IMR-90 (cell line): ENCODE data around the gene RTBDN. TPM values are rescaled to one million over a fixed set of nuclear protein-coding genes. Genes with fewer than 3 reads are reported as not detected.

Experiments
- ATAC-seq: fragments of 200-7000 bp; cut with Tn5 transposase; 2 replicates; pipeline ENCODE4 v1.9.1; 2020; ENCODE audit warnings: low read depth, mild to moderate bottlenecking, moderate library complexity
- BruUV-seq: library from RNA; stranded (reverse); fragments of 400-500 nt; replicated peaks from 2 replicates; lab custom pipeline; 2021; lab: Mats Ljungman, UMichigan
- CTCF ChIA-PET: fragments of 300-600 bp; formaldehyde crosslinking; extraction: SDS; loops from one replicate; lab custom pipeline; 2021; ENCODE audit warnings: antibody characterized with exemption; lab: Yijun Ruan, JAX
- POLR2A ChIA-PET: fragments of 300-600 bp; sonication (Branson Sonifier 250); formaldehyde crosslinking; loops from one replicate; lab custom pipeline; 2022; ENCODE audit warnings: antibody characterized with exemption; ENCODE audit not compliant: unreplicated experiment; lab: Charles Lee
- DNase-seq: peaks from one replicate; pipeline ENCODE4 v3.0.0; 2013
- H2AFZ ChIP-seq: replicated peaks from 2 replicates; pipeline ENCODE3; 2013; ENCODE audit warnings: low read length, mild to moderate bottlenecking; ENCODE audit not compliant: poor library complexity
- H2AK5ac ChIP-seq: 2 replicates; pipeline ENCODE4 v1.6.1; 2013; ENCODE audit warnings: low read depth, low read length, inconsistent platforms
- H2AK9ac ChIP-seq: replicated peaks from 2 replicates; pipeline ENCODE3; 2013; ENCODE audit warnings: mild to moderate bottlenecking, low read depth, low read length, moderate library complexity; ENCODE audit not compliant: poor library complexity
- H2BK120ac ChIP-seq: 2 replicates; pipeline ENCODE4 v1.6.1; 2013; ENCODE audit warnings: low read depth, low read length, inconsistent platforms
- H2BK15ac ChIP-seq: 3 replicates; pipeline ENCODE4 v1.6.1; 2013; ENCODE audit warnings: low read depth, low read length, inconsistent platforms
- H2BK20ac ChIP-seq: 2 replicates; pipeline ENCODE4 v1.6.1; 2013; ENCODE audit warnings: low read depth, mild to moderate bottlenecking, inconsistent platforms, low read length, moderate library complexity
- H2BK5ac ChIP-seq: 2 replicates; pipeline ENCODE4 v1.6.1; 2013; ENCODE audit warnings: mild to moderate bottlenecking, low read depth, low read length, inconsistent platforms; ENCODE audit not compliant: poor library complexity, severe bottlenecking
- H3K14ac ChIP-seq: replicated peaks from 2 replicates; pipeline ENCODE4 v1.6.1; 2013; ENCODE audit warnings: low read depth, low read length, inconsistent platforms
- H3K18ac ChIP-seq: 2 replicates; pipeline ENCODE4 v1.6.1; 2013; ENCODE audit warnings: low read depth, low read length, control low read depth
- H3K23ac ChIP-seq: 2 replicates; pipeline ENCODE4 v1.6.1; 2013; ENCODE audit warnings: low read depth, low read length, inconsistent platforms
- H3K27ac ChIP-seq: 2 replicates; pipeline ENCODE4 v1.5.1; 2013; ENCODE audit warnings: mild to moderate bottlenecking, control low read depth, low read length; ENCODE audit not compliant: insufficient read depth
- H3K27me3 ChIP-seq: 2 replicates; pipeline ENCODE4 v1.6.1; 2013; ENCODE audit warnings: low read length; ENCODE audit not compliant: control insufficient read depth, insufficient read depth
- H3K36me3 ChIP-seq: 2 replicates; pipeline ENCODE4 v1.6.1; 2013; ENCODE audit warnings: low read length, mixed read lengths; ENCODE audit not compliant: control insufficient read depth, insufficient read depth
- H3K4ac ChIP-seq: 2 replicates; pipeline ENCODE4 v1.6.1; 2013; ENCODE audit warnings: low read depth, low read length, inconsistent platforms
- H3K4me1 ChIP-seq: 2 replicates; pipeline ENCODE4 v1.6.1; 2013; ENCODE audit warnings: low read length, mixed read lengths; ENCODE audit not compliant: control insufficient read depth, insufficient read depth
- H3K4me2 ChIP-seq: 2 replicates; pipeline ENCODE4 v1.6.1; 2013; ENCODE audit warnings: low read depth, mild to moderate bottlenecking, control low read depth, low read length, moderate library complexity
- H3K4me3 ChIP-seq: 2 replicates; pipeline ENCODE4 v1.5.1; 2013; ENCODE audit warnings: low read depth, mild to moderate bottlenecking, control low read depth, low read length, moderate library complexity; ENCODE audit not compliant: insufficient read depth
- H3K56ac ChIP-seq: 2 replicates; pipeline ENCODE4 v1.6.1; 2013; ENCODE audit warnings: low read length, inconsistent platforms; ENCODE audit not compliant: insufficient read depth; ENCODE audit errors: extremely low read depth
- H3K79me1 ChIP-seq, 2 experiments: 2 replicates each; pipeline ENCODE4 v1.6.1; 2013; ENCODE audit warnings: low read length in 2 of 2, inconsistent platforms in 1 of 2, low read depth in 1 of 2
- H3K9ac ChIP-seq: 2 replicates; pipeline ENCODE4 v1.6.1; 2013; ENCODE audit warnings: low read depth, low read length, control low read depth
- H3K9me1 ChIP-seq: 2 replicates; pipeline ENCODE4 v1.6.1; 2013; ENCODE audit warnings: low read length, inconsistent platforms; ENCODE audit not compliant: insufficient read depth
- H3K9me3 ChIP-seq: 2 replicates; pipeline ENCODE4 v1.6.1; 2013; ENCODE audit warnings: low read length; ENCODE audit not compliant: control insufficient read depth, insufficient read depth
- H4K20me1 ChIP-seq: 2 replicates; pipeline ENCODE4 v1.6.1; 2013; ENCODE audit warnings: low read length, inconsistent platforms; ENCODE audit not compliant: insufficient read depth
- H4K5ac ChIP-seq: 2 replicates; pipeline ENCODE4 v1.6.1; 2013; ENCODE audit warnings: mild to moderate bottlenecking, low read depth, low read length, control low read depth
- H4K8ac ChIP-seq, 2 experiments: 2 replicates each; pipeline ENCODE4 v1.6.1; 2013; ENCODE audit warnings: low read depth in 2 of 2, low read length in 2 of 2, control low read depth in 1 of 2, inconsistent platforms in 1 of 2
- H4K91ac ChIP-seq: 2 replicates; pipeline ENCODE4 v1.6.1; 2013; ENCODE audit warnings: low read depth, low read length, inconsistent platforms; ENCODE audit not compliant: insufficient read depth
- BHLHE40 ChIP-seq: fragments of 150-350 bp; IDR thresholded peaks from 2 replicates; pipeline ENCODE4 v1.6.1; 2016; ENCODE audit warnings: mild to moderate bottlenecking, low read depth, low read length
- CEBPB ChIP-seq: IDR thresholded peaks from 2 replicates; pipeline ENCODE4 v1.6.1; 2012; ENCODE audit warnings: low read depth, low read length, improper control_type of control experiment
- CHD1 ChIP-seq: IDR thresholded peaks from 2 replicates; pipeline ENCODE4 v1.6.1; 2012; ENCODE audit warnings: low read depth, low read length, improper control_type of control experiment
- CTCF ChIP-seq: conservative IDR thresholded peaks from 2 replicates; pipeline ENCODE4 v1.5.1; 2012; ENCODE audit warnings: mild to moderate bottlenecking, low read depth, low read length, improper control_type of control experiment
- FOS ChIP-seq: fragments of 150-350 bp; IDR thresholded peaks from 2 replicates; pipeline ENCODE4 v1.6.1; 2016; ENCODE audit warnings: low read depth, low read length
- MAFK ChIP-seq: IDR thresholded peaks from 2 replicates; pipeline ENCODE4 v1.6.1; 2012; ENCODE audit warnings: low read depth, low read length, improper control_type of control experiment
- MXI1 ChIP-seq: IDR thresholded peaks from 2 replicates; pipeline ENCODE4 v1.6.1; 2012; ENCODE audit warnings: low read depth, mild to moderate bottlenecking, low read length, moderate library complexity, borderline replicate concordance
- NFE2L2 ChIP-seq: fragments of 150-350 bp; IDR thresholded peaks from 2 replicates; pipeline ENCODE4 v1.6.1; 2016; ENCODE audit warnings: low read depth, mild to moderate bottlenecking, low read length
- POLR2A ChIP-seq: IDR thresholded peaks from 2 replicates; pipeline ENCODE4 v1.6.1; 2012; ENCODE audit warnings: mild to moderate bottlenecking, low read depth, low read length
- RAD21 ChIP-seq: IDR thresholded peaks from 2 replicates; pipeline ENCODE4 v1.6.1; 2012; ENCODE audit warnings: low read length, improper control_type of control experiment
- RCOR1 ChIP-seq: IDR thresholded peaks from 2 replicates; pipeline ENCODE4 v1.6.1; 2012; ENCODE audit warnings: mild to moderate bottlenecking, low read length, improper control_type of control experiment; ENCODE audit not compliant: insufficient replicate concordance
- RFX5 ChIP-seq: IDR thresholded peaks from 2 replicates; pipeline ENCODE4 v1.8.0; 2012; ENCODE audit warnings: low read depth, mild to moderate bottlenecking, low read length, moderate library complexity
- SMC3 ChIP-seq: fragments of 150-350 bp; IDR thresholded peaks from 2 replicates; pipeline ENCODE4 v1.6.1; 2016; ENCODE audit warnings: low read depth, mild to moderate bottlenecking, antibody characterized with exemption, low read length, moderate library complexity
- WGBS, 2 experiments: methylation state at CpG; one replicate each; pipeline versions ENCODE4 v1.1.5 to v1.1.7; 2013; ENCODE audit warnings: missing lambda C conversion rate in 2 of 2; ENCODE audit not compliant: insufficient read length in 1 of 2; ENCODE audit errors: extremely low coverage in 2 of 2; 5-methylcytosine and 5-hydroxymethylcytosine counted together
- dilution Hi-C: fragments of 300-500 bp; cut with HindIII; formaldehyde crosslinking; loops from one replicate; pipeline ENCODE4 v1.14.3; 2018; ENCODE audit warnings: low sequenced_read_pairs; ENCODE audit not compliant: unreplicated experiment
- in situ Hi-C: fragments of 300-500 bp; cut with MboI; formaldehyde crosslinking; loops from 3 replicates; pipeline ENCODE4 v1.14.3; 2019; ENCODE audit warnings: low sequenced_read_pairs, inconsistent platforms, mixed read lengths
- intact Hi-C: fragments of 100-400 bp; cut with micrococcal nuclease; formaldehyde crosslinking; loops from 2 replicates; pipeline ENCODE4 v1.10.0; 2022
- polyA plus RNA-seq, 3 experiments: library from polyadenylated mRNA; depleted of rRNA; stranded (reverse); fragments of >200 nt; gene quantifications; 2 replicates each; pipeline ENCODE4 v1.2.3, GENCODE V29; 2012; ENCODE audit warnings: low replicate concordance in 1 of 3
- total RNA-seq: library from RNA; depleted of rRNA; stranded (reverse); fragments of >200 nt; gene quantifications from 2 replicates; pipeline ENCODE4 v1.2.3, GENCODE V29; 2012
- TF ChIP-seq, protein P1 (sequence below): fragments of 150-350 bp; IDR thresholded peaks from 2 replicates; pipeline ENCODE4 v1.6.1; 2016; ENCODE audit warnings: low read depth, mild to moderate bottlenecking, low read length, moderate library complexity, borderline replicate concordance
- TF ChIP-seq, protein P2 (sequence below): fragments of 150-350 bp; IDR thresholded peaks from 2 replicates; pipeline ENCODE4 v1.6.1; 2017; ENCODE audit warnings: mild to moderate bottlenecking, antibody characterized with exemption, low read length, low read depth

Gene RTBDN
- total and polyA plus RNA-seq, 2 of the 4 experiments (the other 2 are of a cell fraction): 0.07 TPM; not detected in 1

GRCh38 chr19:12825254-12826131, 8.9 kb downstream of the RTBDN start:
- ATAC-seq: peak; percentile 50
- in situ Hi-C loops (no loop called here), dilution Hi-C loops (no loop called here), intact Hi-C loops (no loop called here)
- no peak overlapping the region for H3K27ac ChIP-seq
- H2AK5ac ChIP-seq: no peak overlapping the region
- H3K36me3 ChIP-seq: no peaks in the 10 kb centered on the region
- H4K8ac ChIP-seq: no peak overlapping the region
- H3K9me3 ChIP-seq: no peaks in the 10 kb centered on the region
- no TSS peak for BruUV-seq
- no peak overlapping the region for H3K4ac ChIP-seq
- no peak overlapping the region; the same call in 1 of the 2 replicates for H3K4me2 ChIP-seq
- no peak overlapping the region for H3K18ac ChIP-seq
- no peak overlapping the region for H4K91ac ChIP-seq
- CTCF ChIA-PET: no interaction called here
- no peaks in the 10 kb centered on the region for H3K9me1 ChIP-seq
- no peak overlapping the region for H2BK5ac ChIP-seq
- no peak overlapping the region for H2BK120ac ChIP-seq
- H2BK20ac ChIP-seq: no peak overlapping the region
- no peak overlapping the region for H3K4me3 ChIP-seq
- H3K56ac ChIP-seq: no peak overlapping the region
- no peaks in the 10 kb centered on the region for H3K79me1 ChIP-seq
- H3K14ac ChIP-seq: no peak overlapping the region
- peak overlapping the region; percentile 92 for H2AFZ ChIP-seq
- H2AK9ac ChIP-seq: no peak overlapping the region
- H4K20me1 ChIP-seq: no peaks in the 10 kb centered on the region
- POLR2A ChIA-PET: no interaction called here
- H4K5ac ChIP-seq: no peak overlapping the region
- DNase-seq: no peak
- no peak overlapping the region for H3K23ac ChIP-seq
- no peaks in the 10 kb centered on the region for H3K4me1 ChIP-seq
- H2BK15ac ChIP-seq: no peak overlapping the region
- H3K9ac ChIP-seq: no peak overlapping the region
- peaks cover 1% of the 10 kb centered on the region; the same call in 1 of the 2 replicates for H3K27me3 ChIP-seq
- WGBS, 2 experiments: 8% methylated on average over 11 of the region's 46 CpGs; no CpG with 5 or more reads in 1 of the 2 experiments
- TF ChIP-seq POLR2A (no peak), CTCF (peak; percentile 32), BHLHE40 (peak; percentile 38; the same call in 1 of the 2 replicates), RAD21 (no peak), MXI1 (no peak), RCOR1 (no peak), SMC3 (no peak), NFE2L2 (no peak), FOS (no peak), CEBPB (no peak), RFX5 (no peak), CHD1 (no peak), MAFK (no peak)
- TF ChIP-seq, protein P1, sequence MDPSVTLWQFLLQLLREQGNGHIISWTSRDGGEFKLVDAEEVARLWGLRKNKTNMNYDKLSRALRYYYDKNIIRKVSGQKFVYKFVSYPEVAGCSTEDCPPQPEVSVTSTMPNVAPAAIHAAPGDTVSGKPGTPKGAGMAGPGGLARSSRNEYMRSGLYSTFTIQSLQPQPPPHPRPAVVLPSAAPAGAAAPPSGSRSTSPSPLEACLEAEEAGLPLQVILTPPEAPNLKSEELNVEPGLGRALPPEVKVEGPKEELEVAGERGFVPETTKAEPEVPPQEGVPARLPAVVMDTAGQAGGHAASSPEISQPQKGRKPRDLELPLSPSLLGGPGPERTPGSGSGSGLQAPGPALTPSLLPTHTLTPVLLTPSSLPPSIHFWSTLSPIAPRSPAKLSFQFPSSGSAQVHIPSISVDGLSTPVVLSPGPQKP: no peak
- TF ChIP-seq, protein P2, sequence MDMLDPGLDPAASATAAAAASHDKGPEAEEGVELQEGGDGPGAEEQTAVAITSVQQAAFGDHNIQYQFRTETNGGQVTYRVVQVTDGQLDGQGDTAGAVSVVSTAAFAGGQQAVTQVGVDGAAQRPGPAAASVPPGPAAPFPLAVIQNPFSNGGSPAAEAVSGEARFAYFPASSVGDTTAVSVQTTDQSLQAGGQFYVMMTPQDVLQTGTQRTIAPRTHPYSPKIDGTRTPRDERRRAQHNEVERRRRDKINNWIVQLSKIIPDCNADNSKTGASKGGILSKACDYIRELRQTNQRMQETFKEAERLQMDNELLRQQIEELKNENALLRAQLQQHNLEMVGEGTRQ: peak; percentile 32; the same call in 1 of the 2 replicates
